Stimulated activated CD4-positive, alpha-beta T cell treated with anti-CD3 and anti-CD28 coated beads, Interleukin-4, amount 100 ng/mL, for 4 hours (primary cell): ENCODE results near the gene CFAP73.
A peak's percentile ranks its signal among the peaks of the same experiment; 100 is the strongest.
"Not testable (repeated sequence)": the region's sequence is repeated elsewhere in the genome, so short reads cannot be mapped to it uniquely, and the experiment has no call there.

Experiments used
- DNase-seq, 2 experiments: peaks; one replicate each; pipeline ENCODE4 v3.0.0-alpha.2; 2020

Gene CFAP73

GRCh38 chr12:113196582-113196981, 47.1 kb downstream of the CFAP73 start:
- DNase-seq: no peak

DNA sequence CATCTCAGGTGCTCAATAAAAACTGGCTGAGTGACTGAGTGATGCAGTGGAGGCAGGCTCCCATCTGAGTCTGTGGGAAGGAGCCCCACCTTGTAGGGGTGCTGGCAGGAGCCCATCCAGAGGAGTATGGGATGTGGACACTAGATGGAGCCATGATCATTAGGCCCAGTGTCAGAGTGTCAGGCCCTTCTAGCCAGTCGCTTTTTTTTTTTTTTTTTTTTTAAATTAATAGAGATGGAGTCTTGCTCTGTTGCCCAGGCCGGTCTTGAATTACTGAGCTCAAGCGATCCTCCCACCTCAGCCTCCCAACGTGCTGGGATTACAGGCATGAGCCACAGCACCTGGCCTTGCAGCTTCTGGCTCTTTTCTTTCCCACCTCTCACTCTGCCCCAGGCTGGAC, 47.5 kb downstream of the CFAP73 start:
- peak in 1 of 2 experiments; percentile 52 for DNase-seq

GRCh38 chr12:113197518-113198077, 48.1 kb downstream of the CFAP73 start:
- DNase-seq: no peak

DNA sequence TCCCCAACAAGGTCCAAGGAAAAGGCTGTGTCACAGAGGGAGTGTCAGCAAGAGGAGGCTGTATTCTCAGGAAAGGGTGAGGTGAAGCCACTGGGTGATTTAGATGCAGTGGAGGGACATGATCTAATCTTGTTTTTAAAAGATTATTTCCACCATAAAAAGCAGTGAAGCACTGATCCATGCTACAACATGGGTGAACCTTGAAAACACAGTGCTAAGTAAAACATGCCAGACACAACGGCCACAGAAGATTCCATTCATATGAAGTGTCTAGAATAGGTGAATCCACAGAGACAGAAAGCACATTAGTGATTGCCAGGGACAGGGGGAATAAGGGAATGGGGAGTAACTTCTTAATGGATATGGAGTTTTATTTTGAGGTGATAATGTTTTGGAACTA, 48.8 kb downstream of the CFAP73 start:
- no peak for DNase-seq

- DNase-seq: no peak
Measured at GRCh38 chr12:113200021-113200797, 50.7 kb downstream of the CFAP73 start.

DNA sequence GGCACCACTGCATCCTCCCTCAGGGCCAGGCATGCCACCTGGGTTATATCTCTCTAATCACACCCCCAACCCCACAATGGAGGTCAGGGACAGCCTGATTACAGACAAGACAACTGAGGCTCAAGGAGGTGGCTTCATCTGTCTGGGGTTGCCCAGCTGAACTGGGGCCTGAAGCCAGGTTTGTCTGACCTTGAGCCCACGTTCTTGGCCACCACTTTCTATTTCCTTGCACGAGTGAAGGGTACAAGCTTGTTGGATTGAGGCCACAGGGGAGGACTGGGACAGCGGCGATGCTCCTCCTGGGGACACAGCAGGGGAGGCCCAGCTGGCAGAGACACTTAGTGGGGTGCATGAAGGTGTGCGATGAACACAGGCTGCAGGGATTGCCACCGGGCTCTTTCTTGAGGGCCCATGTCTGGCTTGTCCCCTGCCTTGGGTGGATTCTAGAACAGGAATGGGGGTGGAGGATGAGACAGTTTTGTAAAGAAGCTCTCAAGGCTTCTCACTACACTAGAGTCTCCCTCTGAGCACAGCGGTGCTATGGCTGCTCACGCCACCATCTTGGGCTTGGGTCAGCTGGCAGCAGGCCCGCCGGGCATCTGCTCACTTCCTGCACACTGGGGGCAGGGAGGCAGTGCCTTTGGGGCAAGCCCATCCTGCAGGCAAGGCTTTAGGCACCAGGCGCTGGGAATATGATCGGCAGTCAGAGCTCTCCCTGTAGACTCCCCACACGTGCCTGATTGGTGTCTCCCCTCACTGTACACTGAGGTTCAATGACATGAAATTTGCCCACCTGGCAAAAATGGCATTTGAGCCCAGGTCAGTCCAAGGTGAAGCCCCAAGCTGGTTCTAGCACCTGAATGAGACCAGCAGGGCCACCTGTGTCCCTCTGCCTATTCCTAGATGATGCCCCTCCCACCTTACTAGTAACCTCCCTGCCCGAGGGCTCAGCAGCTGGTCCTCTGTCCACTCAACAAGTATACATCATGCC, 52.0 kb downstream of the CFAP73 start:
- no peak for DNase-seq

GRCh38 chr12:113202300-113203075, 53.0 kb downstream of the CFAP73 start:
- no peak for DNase-seq

DNA sequence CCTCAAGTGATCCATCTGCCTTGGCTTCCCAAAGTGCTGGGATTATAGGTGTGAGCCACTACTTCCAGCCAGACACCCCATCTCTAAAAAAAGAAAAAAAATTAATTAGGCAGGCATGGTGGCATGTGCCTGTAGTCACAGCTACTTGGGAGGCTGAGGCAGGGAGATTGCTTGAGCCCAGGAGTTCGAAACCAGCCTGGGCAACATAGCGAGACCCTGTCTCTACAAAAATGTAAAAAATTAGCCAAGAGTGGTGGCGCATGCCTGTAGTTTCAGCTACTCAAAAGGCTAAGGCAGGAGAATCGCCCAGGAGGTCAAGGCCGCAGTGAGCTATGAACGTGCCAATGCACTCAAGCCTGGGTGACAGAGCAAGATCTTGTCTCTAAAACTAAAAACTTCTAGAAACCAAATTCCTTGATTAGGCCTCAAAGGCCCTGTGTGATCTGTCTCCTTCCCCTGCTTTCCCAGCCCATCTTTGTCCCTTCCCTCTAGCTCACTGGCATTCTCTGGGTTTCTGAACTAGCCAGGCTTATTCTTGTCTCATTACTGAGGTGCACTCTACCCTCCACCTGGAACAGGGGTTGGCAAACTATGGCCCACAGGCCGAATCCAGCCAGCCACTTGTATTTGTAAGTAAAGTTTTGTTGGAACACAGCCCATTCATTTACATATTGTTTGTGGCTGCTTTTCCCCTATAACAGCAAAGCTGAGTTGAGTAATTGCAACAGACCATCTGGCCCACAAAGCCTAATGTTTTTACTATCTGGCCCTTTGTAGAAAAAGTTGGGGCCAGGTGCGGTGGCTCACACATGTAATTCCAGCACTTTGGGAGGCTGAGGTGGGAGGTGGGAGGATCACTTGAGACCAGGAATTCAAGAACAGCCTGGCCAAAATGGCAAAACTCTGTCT, 54.6 kb downstream of the CFAP73 start:
- no peak for DNase-seq

GRCh38 chr12:113204804-113205203, 55.3 kb downstream of the CFAP73 start:
- no peak for DNase-seq

- DNase-seq: not testable (repeated sequence)
Measured at GRCh38 chr12:113206802-113207201, 57.3 kb downstream of the CFAP73 start.

DNA sequence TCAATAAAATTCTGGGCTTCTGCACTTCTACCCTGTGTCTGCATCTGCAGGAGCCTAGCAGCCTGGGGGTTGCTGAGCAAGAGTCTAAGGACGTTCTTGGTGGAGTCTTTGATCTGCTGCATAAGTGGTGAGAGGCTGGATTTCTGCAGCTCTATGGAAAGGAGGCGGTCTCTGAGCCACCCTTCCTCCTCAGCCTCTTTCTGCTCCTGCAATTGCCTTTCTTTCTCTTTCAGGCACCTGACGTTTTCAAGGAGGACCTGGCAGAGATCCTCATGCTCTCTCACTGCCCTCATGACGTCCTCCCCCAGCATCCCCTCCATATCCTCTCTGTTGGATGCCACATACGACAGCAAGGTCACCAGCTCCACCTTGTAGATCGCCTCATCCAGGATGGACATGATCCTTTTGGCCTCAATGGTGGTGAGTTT, 58.1 kb downstream of the CFAP73 start:
- no peak for DNase-seq

- DNase-seq: peak in 1 of 2 experiments; percentile 30
Measured at GRCh38 chr12:113208041-113208934, 58.8 kb downstream of the CFAP73 start.
